Astrocyte of the cerebellum (primary cell): ENCODE data around the gene LRRC8D.

Source experiments
- DNase-seq: peaks from one replicate; pipeline ENCODE4 v3.0.0-alpha.2; 2011; ENCODE audit warnings: low read depth
- H3K4me3 ChIP-seq: 2 replicates; pipeline ENCODE4 v1.5.1; 2011; ENCODE audit warnings: mild to moderate bottlenecking, low read depth, low read length, moderate library complexity
- in situ Hi-C: cut with HindIII; loops from 2 replicates; pipeline ENCODE4 v1.10.0; 2017; ENCODE audit warnings: low sequenced_read_pairs
- TF ChIP-seq, protein P1 (sequence below): IDR thresholded peaks from 2 replicates; pipeline ENCODE4 v1.5.1; 2012; ENCODE audit warnings: low read length, low read depth, moderate library complexity, mild to moderate bottlenecking; ENCODE audit errors: missing control alignments

LRRC8D gene

DNA sequence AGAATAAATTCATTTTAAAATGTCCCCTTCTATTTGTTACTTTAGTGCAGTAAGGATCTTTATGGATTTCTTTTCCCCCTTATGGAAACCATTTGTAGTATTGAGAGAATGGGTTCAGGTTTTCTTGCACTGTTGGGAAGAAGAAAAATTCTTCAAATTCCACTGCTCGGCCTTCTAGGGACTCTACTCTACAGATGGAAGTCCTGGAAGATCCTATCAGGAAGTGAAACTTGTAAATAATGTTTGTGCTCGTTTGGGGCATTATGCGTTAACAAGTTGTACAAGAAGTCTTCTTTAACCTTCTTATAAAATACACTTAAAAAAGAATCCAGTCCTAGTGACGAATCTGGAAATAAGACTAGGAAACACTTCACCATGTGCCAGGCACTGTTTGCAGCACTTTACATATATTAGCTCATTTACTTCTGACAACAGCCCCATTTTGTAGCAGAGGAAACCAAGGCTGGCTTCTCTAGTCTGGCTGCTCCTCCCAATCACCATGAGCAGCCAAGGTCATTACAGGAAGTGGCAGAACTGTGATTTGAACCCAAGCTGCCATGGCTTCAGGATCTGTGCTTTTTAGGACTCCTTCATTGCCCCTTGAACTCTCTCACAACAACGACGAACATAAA lies 11.8 kb downstream of the LRRC8D start:
- TF ChIP-seq, protein P1, sequence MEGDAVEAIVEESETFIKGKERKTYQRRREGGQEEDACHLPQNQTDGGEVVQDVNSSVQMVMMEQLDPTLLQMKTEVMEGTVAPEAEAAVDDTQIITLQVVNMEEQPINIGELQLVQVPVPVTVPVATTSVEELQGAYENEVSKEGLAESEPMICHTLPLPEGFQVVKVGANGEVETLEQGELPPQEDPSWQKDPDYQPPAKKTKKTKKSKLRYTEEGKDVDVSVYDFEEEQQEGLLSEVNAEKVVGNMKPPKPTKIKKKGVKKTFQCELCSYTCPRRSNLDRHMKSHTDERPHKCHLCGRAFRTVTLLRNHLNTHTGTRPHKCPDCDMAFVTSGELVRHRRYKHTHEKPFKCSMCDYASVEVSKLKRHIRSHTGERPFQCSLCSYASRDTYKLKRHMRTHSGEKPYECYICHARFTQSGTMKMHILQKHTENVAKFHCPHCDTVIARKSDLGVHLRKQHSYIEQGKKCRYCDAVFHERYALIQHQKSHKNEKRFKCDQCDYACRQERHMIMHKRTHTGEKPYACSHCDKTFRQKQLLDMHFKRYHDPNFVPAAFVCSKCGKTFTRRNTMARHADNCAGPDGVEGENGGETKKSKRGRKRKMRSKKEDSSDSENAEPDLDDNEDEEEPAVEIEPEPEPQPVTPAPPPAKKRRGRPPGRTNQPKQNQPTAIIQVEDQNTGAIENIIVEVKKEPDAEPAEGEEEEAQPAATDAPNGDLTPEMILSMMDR, result no peak
- H3K4me3 ChIP-seq, result no peak overlapping the region
- no peak for DNase-seq
- in situ Hi-C loops, result no loop called here

- no peak overlapping the region for H3K4me3 ChIP-seq
- in situ Hi-C loops, result no loop called here
- TF ChIP-seq, protein P1, result no peak
- no peak for DNase-seq
These were observed 12.6 kb downstream of the LRRC8D start for GRCh38 chr1:89833183-89834082.

- TF ChIP-seq, protein P1, result no peak
- in situ Hi-C loops, result no loop called here
- no peak for DNase-seq
- no peak overlapping the region for H3K4me3 ChIP-seq
These were observed 13.4 kb downstream of the LRRC8D start for GRCh38 chr1:89834083-89834704.

- TF ChIP-seq, protein P1, result no peak
- peak overlapping the region; percentile 9 for H3K4me3 ChIP-seq
- in situ Hi-C loops, result no loop called here
- DNase-seq, result no peak
These were observed 15.6 kb downstream of the LRRC8D start for GRCh38 chr1:89836252-89837035.

DNA sequence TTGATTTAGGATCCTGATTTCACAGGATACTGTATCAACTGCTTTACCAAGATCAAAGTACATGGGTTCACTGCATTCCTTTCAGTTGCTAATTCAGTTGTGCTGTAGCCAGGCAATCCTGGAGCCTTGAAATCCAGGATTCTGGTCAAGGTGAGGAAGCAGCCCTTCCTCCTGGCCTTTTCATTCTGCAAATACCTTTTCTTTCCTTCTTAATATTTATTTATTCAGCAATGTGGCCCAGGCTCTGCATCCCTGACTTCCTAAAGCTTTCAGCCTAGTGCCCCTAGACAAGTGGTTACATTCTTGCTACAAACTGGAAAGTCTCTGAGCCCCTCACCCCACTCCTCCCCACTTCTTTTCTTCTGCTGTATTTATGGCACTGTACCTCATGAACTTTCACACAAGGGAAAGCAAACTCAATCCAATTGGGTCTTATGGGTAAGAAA lies 16.2 kb downstream of the LRRC8D start:
- H3K4me3 ChIP-seq, result no peak overlapping the region
- DNase-seq, result peak; percentile 40
- in situ Hi-C loops, result no loop called here
- TF ChIP-seq, protein P1, result no peak

- TF ChIP-seq, protein P1, result no peak
- H3K4me3 ChIP-seq, result no peak overlapping the region
- in situ Hi-C loops, result no loop called here
- DNase-seq, result no peak
These were observed 16.7 kb downstream of the LRRC8D start for GRCh38 chr1:89837510-89837909.
